Colon (tissue), 2 donors: ENCODE data around the gene MYH13.

Experiments
- FAIRE-seq: peaks from 2 replicates; lab custom pipeline; 2012; peaks lifted over from hg19 to GRCh38; lab: Jason Lieb, UNC
- donor health status: control.
- donor health status: control.

The MYH13 gene

GRCh38 chr17:10344816-10345215 is 28.0 kb downstream of the MYH13 start:
- FAIRE-seq, result no peak

- no peak for FAIRE-seq
Observed at GRCh38 chr17:10339051-10339450, 33.8 kb downstream of the MYH13 start.

- no peak for FAIRE-seq
Observed at GRCh38 chr17:10337976-10338375, 34.8 kb downstream of the MYH13 start.

- no peak for FAIRE-seq
Observed at GRCh38 chr17:10337136-10337535, 35.7 kb downstream of the MYH13 start.

DNA sequence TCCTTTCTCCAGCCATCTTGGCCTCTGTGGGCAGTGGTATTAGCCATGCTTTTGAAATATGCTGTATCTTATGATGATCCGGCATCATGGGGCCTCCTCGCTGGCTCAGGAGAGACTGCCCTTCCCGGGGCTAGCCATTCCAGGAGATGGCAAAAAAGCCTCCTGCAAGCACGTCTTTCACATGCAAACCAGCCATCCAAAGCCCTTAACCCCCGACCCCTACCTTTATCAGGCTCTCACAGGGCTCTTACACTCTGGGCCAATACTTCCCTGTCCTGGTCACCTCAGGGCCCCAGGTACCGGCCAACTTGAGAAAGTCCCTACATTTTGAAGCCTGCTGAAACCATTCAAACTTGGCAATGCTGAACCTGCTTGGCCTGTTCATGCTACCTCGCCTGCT is 36.4 kb downstream of the MYH13 start:
- FAIRE-seq, result no peak

DNA sequence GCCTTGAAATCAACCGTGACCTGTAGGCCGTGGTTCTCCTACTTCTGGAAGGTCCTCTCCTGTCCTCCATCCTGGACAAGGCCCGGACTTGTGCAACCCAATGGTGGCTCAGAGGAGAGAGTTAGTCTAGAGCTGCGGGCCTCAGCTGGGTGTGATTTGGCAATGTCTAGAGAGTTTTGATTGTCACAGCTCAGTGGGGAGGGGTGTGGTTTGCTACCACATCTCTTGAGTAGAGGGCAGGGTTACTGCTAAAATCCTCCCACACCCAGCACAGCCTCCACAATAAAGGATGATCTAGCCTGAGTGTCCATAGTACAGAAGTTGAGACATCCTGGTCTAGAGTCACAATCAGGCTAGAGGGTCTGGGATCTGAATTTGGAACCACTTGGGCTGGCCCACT is 40.3 kb downstream of the MYH13 start:
- FAIRE-seq, result no peak

DNA sequence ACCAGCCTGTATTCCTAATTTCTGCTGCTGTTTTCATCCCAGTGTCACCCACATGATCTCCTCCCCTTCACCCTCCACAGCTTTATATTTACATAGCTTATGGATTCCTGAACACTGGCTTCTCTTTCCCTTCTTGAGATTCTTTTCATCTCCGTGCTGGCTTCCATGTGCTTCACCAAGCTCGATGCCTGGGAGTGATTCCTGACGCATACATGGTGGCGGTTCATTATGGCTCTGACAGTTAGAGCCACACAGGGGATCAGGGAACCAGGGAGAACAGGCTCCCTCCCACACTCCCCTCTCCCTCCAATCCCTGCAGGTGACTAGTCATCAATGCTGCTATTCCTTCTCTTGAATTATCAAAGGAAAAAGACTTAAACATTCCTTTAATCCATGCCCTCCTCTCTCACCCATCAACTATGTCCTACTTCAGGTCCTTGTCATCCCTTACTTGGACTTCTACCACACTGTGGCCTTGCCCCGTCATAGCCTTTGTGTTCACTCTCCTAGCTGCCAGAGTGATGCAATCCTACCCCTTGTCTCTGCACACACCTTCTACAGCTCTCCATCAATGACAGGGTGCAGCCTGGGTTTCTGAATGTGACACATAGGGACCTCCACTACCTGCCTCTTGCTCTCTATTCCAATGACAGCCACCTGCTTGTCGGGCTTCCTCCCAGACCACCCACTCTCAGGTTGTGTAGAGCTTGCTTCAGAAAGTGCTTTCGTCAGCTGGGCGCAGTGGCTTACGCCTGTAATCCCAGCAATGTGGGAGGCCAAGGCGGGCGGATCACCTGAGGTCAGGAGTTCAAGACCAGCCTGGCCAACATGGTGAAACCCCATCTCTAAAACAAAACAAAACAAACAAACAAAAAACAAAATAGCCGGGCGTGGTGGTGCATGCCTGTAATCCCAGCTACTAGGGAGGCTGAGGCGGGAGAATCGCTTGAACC is 43.6 kb downstream of the MYH13 start:
- no peak for FAIRE-seq

- no peak for FAIRE-seq
Observed at GRCh38 chr17:10328206-10328605, 44.6 kb downstream of the MYH13 start.

- no peak for FAIRE-seq
Observed at GRCh38 chr17:10327640-10328039, 45.2 kb downstream of the MYH13 start.

DNA sequence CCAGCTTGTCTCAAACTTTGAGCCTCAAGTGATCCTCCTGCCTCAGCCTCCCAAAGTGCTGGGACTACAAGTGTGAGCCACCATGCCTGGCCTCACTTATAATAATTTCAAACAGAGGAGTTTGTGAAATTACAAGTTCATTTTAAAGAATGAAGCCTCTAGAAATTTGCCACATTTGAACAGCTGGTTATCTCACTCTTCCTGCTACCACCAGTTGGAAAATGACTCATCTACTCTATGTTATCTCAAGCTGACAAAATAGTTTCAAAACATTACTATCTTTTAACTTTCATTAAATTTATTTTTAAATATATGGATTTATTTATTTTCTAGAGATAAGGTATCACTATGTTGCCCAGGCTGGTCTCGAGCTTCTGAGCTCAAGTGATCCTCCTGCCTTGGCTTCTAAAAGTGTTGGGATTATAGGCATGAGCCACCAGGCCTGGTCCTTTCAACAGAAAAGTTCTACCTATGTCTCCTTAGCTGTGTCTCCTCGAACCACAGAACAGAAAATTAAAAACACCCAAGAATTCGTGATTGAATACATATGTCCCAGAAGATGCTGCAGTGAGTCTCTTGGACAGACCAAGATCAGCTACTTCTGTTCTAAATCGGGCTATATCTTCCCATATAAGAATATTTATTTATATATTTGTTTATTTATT is 47.6 kb downstream of the MYH13 start:
- no peak for FAIRE-seq

- FAIRE-seq, result no peak
Observed at GRCh38 chr17:10323812-10324610, 48.8 kb downstream of the MYH13 start.

DNA sequence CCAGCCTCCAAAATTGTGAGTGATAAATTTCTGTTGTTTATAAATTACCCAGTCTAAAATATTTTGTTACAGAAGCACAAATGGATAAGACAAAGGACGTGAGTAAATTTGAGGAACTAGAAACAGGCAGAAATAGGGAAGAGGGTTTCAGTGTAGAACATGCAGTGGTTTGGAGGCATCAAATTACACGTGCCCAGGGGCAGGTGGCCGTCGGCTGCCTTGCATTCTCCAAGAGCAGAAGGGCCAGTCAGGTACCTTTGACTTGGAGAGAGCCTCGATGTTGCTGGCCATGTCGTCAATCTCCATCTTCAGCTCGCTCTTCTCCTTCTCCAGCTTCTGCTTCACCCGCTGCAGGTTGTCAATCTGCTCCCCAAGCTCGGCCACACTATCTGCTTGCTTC is 54.3 kb downstream of the MYH13 start:
- FAIRE-seq, result no peak

- no peak for FAIRE-seq
Observed at GRCh38 chr17:10317543-10317834, 55.3 kb downstream of the MYH13 start.

GRCh38 chr17:10316801-10317542 is 55.8 kb downstream of the MYH13 start:
- no peak for FAIRE-seq

DNA sequence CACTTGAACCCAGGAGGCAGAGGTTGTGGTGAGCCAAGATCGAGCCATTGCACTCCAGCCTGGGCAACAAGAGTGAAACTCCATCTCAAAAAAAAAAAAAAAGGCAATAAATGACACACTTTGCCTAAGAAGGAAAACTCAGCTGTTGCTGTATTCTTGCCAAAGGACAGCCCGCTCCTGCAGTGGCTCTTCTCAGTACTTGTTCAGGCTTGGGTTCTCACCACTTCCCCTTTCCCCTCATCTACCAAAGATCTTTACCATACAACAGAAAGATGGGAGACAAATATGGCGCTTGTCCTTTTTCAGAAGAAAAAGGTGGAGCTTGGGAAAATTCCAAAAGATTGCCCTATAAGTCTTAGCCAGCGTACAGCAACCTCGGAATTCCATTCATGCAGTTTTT is 58.5 kb downstream of the MYH13 start:
- no peak for FAIRE-seq

GRCh38 chr17:10313037-10313672 is 59.7 kb downstream of the MYH13 start:
- no peak for FAIRE-seq

DNA sequence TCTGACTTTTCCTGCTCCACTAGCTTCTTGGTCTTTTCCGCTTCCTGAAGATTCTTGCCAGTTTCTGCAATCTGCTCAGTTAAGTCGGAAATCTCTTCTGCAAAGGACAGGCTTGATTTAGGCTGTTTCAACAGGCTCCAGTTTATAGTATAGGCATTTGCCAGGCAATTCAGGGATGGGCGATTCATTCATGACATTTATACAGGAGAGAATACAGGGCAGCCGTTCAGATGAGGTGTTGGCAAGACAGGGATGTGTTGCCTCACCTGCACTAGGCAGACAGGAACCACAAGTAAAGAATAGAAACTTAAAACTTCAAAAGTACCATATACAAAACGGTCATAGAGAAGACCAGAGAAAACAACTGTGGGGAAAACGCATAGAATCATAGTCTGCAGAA is 61.7 kb downstream of the MYH13 start:
- FAIRE-seq, result no peak

GRCh38 chr17:10309003-10309974 is 63.5 kb downstream of the MYH13 start:
- no peak for FAIRE-seq

DNA sequence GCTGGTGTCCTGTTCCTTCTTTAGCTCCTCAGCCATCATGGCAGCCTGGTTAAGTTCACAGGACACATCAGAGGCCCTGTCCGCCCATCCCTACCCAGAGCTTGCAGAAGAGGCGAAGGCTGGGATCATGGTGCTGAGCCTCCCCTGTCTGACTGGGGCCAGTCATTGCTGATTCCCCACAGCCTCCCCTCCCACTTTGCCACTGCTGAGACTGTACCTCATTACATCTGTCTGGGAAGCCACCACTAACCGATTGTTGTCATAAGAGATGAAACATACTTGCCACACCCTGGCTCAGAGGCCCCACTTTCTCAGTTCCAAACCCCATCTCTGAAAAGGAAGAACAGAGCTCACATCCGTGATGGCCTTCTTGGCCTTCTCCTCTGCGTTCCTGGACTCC is 66.2 kb downstream of the MYH13 start:
- FAIRE-seq, result no peak

DNA sequence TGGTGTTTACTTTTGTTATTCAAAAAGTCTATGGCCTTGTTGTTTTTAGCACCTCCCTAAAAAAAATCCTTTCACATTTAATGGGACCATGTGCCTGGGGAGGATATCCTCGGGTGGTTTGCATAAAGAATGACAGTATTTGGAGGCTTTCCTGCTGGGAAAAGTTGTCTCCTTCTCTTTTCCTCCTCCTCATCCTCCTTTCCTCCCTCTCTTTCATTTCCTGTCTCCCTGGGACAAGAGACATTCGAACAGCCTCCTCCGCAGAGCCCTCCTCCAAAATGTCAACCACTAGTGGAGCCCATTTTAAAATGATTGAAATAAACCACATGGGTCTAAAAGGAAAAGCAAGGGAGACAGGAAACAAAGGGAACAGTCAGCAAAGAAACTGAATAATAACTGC is 67.4 kb downstream of the MYH13 start:
- no peak for FAIRE-seq
